ENCODE results near the gene RBM41. TPM values are rescaled to one million over a fixed set of nuclear protein-coding genes. Genes with fewer than 3 reads are reported as not detected.

RBM41 gene
- total RNA-seq, 6 experiments from 2014 or later: 8.0 to 10.6 (median 9.6) TPM

DNA sequence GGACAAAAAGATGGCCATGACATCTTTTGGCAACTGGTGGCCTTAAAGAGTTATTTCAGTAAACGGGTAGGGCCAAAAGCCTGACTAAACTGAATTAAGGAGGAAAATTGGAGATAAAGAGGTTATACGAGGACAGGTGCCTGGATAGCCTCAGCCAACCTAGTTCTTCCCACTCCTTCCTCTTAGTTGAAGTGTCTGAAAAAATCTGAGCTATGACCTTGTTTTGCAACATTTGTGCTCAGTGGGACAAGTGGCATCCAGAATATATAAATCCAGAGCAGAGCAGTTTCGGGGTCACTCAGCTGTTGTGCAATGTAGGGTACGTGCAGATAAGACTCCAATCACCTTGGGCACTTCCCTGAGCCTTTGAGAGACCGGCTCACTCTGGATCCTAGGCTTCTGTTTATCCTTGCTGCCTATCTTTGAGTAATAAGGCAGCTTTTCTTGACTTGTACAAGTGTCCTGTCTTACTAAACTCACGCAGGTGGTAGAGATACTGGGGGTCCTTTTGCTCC lies 68.4 kb downstream of the RBM41 start:
- H3K4me1 ChIP-seq: no peaks in the 10 kb centered on the region
- H3K9me3 ChIP-seq: no peaks in the 10 kb centered on the region
- ATAC-seq (no peak), DNase-seq (no peak)
- 53% methylated on average over 6 of the region's 6 CpGs for WGBS (ENCODE audit: insufficient coverage, low coverage, low lambda C conversion rate, missing lambda C conversion rate)
- TF ChIP-seq, protein P1, sequence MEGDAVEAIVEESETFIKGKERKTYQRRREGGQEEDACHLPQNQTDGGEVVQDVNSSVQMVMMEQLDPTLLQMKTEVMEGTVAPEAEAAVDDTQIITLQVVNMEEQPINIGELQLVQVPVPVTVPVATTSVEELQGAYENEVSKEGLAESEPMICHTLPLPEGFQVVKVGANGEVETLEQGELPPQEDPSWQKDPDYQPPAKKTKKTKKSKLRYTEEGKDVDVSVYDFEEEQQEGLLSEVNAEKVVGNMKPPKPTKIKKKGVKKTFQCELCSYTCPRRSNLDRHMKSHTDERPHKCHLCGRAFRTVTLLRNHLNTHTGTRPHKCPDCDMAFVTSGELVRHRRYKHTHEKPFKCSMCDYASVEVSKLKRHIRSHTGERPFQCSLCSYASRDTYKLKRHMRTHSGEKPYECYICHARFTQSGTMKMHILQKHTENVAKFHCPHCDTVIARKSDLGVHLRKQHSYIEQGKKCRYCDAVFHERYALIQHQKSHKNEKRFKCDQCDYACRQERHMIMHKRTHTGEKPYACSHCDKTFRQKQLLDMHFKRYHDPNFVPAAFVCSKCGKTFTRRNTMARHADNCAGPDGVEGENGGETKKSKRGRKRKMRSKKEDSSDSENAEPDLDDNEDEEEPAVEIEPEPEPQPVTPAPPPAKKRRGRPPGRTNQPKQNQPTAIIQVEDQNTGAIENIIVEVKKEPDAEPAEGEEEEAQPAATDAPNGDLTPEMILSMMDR (IDR thresholded peaks at IDR 0.05): no peak
- TF ChIP-seq POLR2A (IDR thresholded peaks at IDR 0.05): no peak
- no peak overlapping the region for H3K4me3 ChIP-seq
- no peak overlapping the region for H3K27ac ChIP-seq
- intact Hi-C loops (cut with DNase I): no loop called here
- no peaks in the 10 kb centered on the region for H3K36me3 ChIP-seq
- H3K27me3 ChIP-seq: no peaks in the 10 kb centered on the region

DNA sequence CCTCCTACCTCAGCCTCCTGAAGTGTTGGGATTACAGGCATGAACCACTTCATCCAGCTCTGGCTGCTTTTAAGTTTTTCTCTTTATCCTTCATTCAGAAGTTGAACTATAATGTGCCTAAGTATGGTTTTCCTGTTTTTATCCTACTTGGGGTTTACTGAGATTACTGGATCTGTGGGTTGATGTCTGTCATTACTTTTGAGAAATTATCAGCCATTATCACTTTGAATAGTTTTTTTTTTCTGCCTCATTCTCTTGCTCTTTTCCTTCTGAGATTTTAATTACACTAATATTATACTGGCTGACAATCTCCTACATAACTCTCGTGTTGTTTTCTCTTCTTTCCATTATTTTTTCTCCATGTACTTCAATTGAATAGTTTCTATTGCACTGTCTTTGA lies 71.0 kb downstream of the RBM41 start:
- DNase-seq (no peak), ATAC-seq (no peak)
- intact Hi-C loops (cut with DNase I): no loop called here

DNA sequence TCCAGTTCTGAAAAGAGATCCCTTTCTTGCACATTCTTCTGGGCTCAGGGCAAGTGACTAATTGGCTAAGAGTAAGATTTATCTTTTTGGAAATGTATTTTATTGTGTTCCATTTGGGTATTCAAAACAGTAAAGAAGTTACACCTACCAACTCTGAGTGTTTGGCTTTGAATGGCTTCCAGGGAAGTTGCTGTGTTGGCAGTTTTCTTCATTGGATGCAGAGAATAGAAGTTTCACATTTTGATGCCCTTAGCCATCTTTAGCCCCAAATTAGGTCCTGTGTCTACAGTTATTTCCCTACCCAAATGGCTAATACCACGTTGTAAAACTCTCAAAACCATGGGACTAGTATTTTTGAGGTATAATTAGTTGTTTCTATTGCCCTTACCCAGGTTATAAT lies 88.9 kb downstream of the RBM41 start:
- intact Hi-C loops (cut with DNase I): no loop called here
- Histone ChIP-seq H3K9me3 (no peaks in the 10 kb centered on the region), H3K27ac (no peak overlapping the region), H3K4me3 (no peak overlapping the region), H3K4me1 (no peaks in the 10 kb centered on the region), H3K27me3 (no peaks in the 10 kb centered on the region), H3K36me3 (no peaks in the 10 kb centered on the region)
- WGBS (ENCODE audit: insufficient coverage, low coverage, low lambda C conversion rate, missing lambda C conversion rate): 18% methylated on average over 1 of the region's 1 CpG
- TF ChIP-seq POLR2A (IDR thresholded peaks at IDR 0.05): no peak
- TF ChIP-seq, protein P1 (IDR thresholded peaks at IDR 0.05): no peak
- DNase-seq: no peak
- ATAC-seq: no peak

More for the DNA sequence above, 71.0 kb downstream of the RBM41 start:
- WGBS (ENCODE audit: insufficient coverage, low coverage, low lambda C conversion rate, missing lambda C conversion rate): 13% methylated on average over 1 of the region's 1 CpG
- no peak for TF ChIP-seq POLR2A (IDR thresholded peaks at IDR 0.05)
- TF ChIP-seq, protein P1 (IDR thresholded peaks at IDR 0.05): no peak
- Histone ChIP-seq H3K27ac (no peak overlapping the region), H3K36me3 (no peaks in the 10 kb centered on the region), H3K9me3 (no peaks in the 10 kb centered on the region), H3K4me1 (no peaks in the 10 kb centered on the region), H3K27me3 (no peaks in the 10 kb centered on the region), H3K4me3 (no peak overlapping the region)

DNA sequence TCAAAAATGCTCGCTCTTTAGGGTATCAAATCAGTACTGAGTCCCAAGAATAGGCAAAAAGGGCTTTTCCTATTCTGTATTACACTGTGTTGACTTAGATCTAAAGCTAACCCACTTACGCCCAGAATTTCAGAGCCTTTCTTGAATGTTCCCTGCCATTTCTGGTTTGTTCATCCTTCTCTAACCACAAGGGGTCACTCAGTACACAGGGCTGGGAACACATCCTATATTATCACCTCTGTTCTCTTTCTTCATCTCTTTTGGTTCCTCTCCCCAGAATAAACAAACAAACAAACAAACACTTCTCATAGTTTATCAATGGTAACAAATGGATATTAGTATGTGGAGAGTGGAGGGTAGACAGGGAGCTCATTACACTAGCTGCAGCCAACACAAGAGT lies 93.1 kb downstream of the RBM41 start:
- Histone ChIP-seq H3K27me3 (no peaks in the 10 kb centered on the region), H3K9me3 (no peaks in the 10 kb centered on the region), H3K4me1 (no peaks in the 10 kb centered on the region), H3K27ac (no peak overlapping the region), H3K36me3 (no peaks in the 10 kb centered on the region), H3K4me3 (no peak overlapping the region)
- intact Hi-C loops (cut with DNase I): no loop called here
- WGBS (ENCODE audit: insufficient coverage, low coverage, low lambda C conversion rate, missing lambda C conversion rate): 13% methylated on average over 2 of the region's 2 CpGs
- TF ChIP-seq, protein P1 (IDR thresholded peaks at IDR 0.05): peak; percentile 56
- TF ChIP-seq POLR2A (IDR thresholded peaks at IDR 0.05): no peak
- ATAC-seq (peak; percentile 67 to 79 (median 69)), DNase-seq (no peak)

DNA sequence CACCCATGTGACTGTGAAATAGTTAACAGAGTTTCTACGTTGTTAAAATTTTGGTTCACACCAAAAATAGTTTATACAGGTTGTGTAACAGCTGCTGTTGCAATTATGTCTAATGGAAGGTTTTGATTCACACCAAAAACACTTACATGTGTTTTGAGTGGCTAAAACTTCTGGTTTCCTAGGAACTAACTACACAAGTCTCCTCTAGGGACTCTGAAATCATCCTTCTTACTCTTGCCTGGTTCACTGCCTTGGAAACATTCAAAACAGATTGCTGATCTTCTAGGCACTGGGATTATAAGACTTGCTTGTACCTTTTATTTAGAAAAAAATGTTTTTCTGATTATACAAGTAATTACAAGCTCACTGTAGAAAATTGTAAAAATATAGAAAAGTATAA lies 103.7 kb downstream of the RBM41 start:
- no peaks in the 10 kb centered on the region for H3K36me3 ChIP-seq
- no peak for TF ChIP-seq POLR2A (IDR thresholded peaks at IDR 0.05)
- TF ChIP-seq, protein P1 (IDR thresholded peaks at IDR 0.05): no peak
- ATAC-seq: no peak

More for the DNA sequence above, 103.7 kb downstream of the RBM41 start:
- H3K4me1 ChIP-seq: no peaks in the 10 kb centered on the region
- intact Hi-C loops (cut with DNase I): no loop called here
- DNase-seq: no peak
- no peak overlapping the region for H3K27ac ChIP-seq
- H3K9me3 ChIP-seq: no peaks in the 10 kb centered on the region
- no peaks in the 10 kb centered on the region for H3K27me3 ChIP-seq
- no peak overlapping the region for H3K4me3 ChIP-seq
- WGBS (ENCODE audit: insufficient coverage, low coverage, low lambda C conversion rate, missing lambda C conversion rate): 19% methylated on average over 1 of the region's 1 CpG

Data from right lobe of liver (tissue), 6 donors.